NK-92 treated with Interleukin-12 subunit alpha and Interleukin-12 subunit beta, amount 100 ng/mL, for 24 hours (cell line): ENCODE results near the gene MPZL3.

ENCODE experiments used
- DNase-seq: peaks from one replicate; lab custom pipeline; 2025; lab: John Stamatoyannopoulos, UW

MPZL3 gene

GRCh38 chr11:118264569-118265465 is 12.7 kb upstream of the MPZL3 start:
- no peak for DNase-seq

- DNase-seq, result no peak
Observed at GRCh38 chr11:118263695-118264568, 11.8 kb upstream of the MPZL3 start, which contains the start of gene MPZL2. Gene MPZL2 (minus strand): TSS chr11:118264297. CDS start chr11:118264153, 144 bp downstream.

- no peak for DNase-seq
Observed at GRCh38 chr11:118263112-118263511, 10.9 kb upstream of the MPZL3 start.

- DNase-seq, result no peak
Observed at GRCh38 chr11:118260353-118260752, 8.2 kb upstream of the MPZL3 start.

- DNase-seq, result no peak
Observed at GRCh38 chr11:118259138-118259537, 7.0 kb upstream of the MPZL3 start.

GRCh38 chr11:118258410-118258809 is 6.2 kb upstream of the MPZL3 start:
- no peak for DNase-seq

GRCh38 chr11:118252688-118253087 is 523 bp upstream of the MPZL3 start:
- no peak for DNase-seq

GRCh38 chr11:118247041-118247440 is 5.1 kb downstream of the MPZL3 start:
- no peak for DNase-seq

GRCh38 chr11:118245936-118246562 is 6.1 kb downstream of the MPZL3 start:
- no peak for DNase-seq

GRCh38 chr11:118243993-118244762 is 8.0 kb downstream of the MPZL3 start:
- no peak for DNase-seq

- DNase-seq, result no peak
Observed at GRCh38 chr11:118243161-118243560, 9.0 kb downstream of the MPZL3 start.

- no peak for DNase-seq
Observed at GRCh38 chr11:118241764-118242098, 10.4 kb downstream of the MPZL3 start.

GRCh38 chr11:118240999-118241763 is 11.0 kb downstream of the MPZL3 start:
- DNase-seq, result peak; percentile 64

- DNase-seq, result no peak
Observed at GRCh38 chr11:118239509-118240205, 12.5 kb downstream of the MPZL3 start.

GRCh38 chr11:118238929-118239328 is 13.2 kb downstream of the MPZL3 start:
- no peak for DNase-seq

GRCh38 chr11:118238421-118238820 is 13.7 kb downstream of the MPZL3 start:
- DNase-seq, result no peak

- DNase-seq, result no peak
Observed at GRCh38 chr11:118236170-118236569, 16.0 kb downstream of the MPZL3 start.

- DNase-seq, result no peak
Observed at GRCh38 chr11:118234833-118235232, 17.3 kb downstream of the MPZL3 start.

GRCh38 chr11:118233850-118234249 is 18.3 kb downstream of the MPZL3 start:
- no peak for DNase-seq

GRCh38 chr11:118233377-118233776 is 18.8 kb downstream of the MPZL3 start:
- DNase-seq, result no peak
